ENCODE results near the gene CETN2.
"Not testable (repeated sequence)": the region's sequence is repeated elsewhere in the genome, so short reads cannot be mapped to it uniquely, and the experiment has no call there.

Gene CETN2

DNA sequence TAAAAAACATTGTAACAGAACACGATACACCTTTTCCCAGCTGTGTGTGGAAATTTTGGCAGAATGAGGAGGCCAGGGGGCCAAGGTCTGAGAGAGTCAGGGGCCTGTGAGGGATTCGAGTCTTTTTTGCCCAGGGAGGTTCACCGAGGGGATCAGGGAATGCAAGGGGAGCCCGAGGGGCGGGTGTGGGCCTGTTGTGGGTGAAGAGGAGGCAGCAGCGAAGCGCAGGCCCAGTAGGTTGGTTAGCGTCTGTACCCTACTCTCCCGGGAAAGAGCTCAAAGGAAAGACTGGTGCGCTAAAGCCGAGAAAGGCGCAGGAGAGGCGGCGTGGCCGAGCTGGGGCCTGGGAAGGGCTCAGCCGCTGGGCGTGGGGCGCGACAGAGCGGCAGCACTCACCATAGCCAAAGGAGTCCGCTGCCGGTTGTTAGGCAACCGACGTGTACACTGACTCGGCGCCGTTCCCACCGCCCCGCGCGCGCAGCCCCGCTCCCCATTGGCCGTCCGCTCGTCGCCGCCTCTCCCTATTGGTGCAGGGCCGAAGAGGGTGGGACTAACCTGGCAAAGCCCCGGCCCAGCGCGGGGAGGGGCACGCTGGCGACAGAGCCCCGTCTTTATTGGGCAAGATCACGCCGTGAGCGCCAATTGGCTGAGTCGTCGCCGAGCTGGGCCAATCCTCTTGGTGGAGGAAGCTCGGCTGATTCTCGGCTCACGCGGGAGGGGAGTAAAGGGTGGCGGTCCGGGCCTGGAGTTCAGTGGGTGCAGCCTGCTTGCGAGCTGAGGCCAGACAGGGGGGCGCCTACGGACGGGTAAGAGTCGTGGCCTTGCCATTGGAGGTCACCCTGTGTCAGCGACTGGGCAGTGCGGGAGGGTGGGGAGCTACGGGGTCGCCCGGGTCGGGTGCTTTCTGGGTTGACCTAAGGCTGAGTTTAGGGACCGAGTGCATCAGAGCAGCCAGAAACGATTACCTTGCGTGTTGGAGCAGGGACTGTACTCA is at the start of gene CETN2, which contains the start of gene NSDHL:
TSS of gene CETN2 (minus strand) at position 446 of the 994 bp plus-strand sequence. CDS start at position 399, 47 bp downstream.
TSS of gene NSDHL (plus strand) at position 752 of the 994 bp plus-strand sequence. CDS start 15,262 bp downstream, outside the sequence.
- DNase-seq: peak; percentile 89

DNA sequence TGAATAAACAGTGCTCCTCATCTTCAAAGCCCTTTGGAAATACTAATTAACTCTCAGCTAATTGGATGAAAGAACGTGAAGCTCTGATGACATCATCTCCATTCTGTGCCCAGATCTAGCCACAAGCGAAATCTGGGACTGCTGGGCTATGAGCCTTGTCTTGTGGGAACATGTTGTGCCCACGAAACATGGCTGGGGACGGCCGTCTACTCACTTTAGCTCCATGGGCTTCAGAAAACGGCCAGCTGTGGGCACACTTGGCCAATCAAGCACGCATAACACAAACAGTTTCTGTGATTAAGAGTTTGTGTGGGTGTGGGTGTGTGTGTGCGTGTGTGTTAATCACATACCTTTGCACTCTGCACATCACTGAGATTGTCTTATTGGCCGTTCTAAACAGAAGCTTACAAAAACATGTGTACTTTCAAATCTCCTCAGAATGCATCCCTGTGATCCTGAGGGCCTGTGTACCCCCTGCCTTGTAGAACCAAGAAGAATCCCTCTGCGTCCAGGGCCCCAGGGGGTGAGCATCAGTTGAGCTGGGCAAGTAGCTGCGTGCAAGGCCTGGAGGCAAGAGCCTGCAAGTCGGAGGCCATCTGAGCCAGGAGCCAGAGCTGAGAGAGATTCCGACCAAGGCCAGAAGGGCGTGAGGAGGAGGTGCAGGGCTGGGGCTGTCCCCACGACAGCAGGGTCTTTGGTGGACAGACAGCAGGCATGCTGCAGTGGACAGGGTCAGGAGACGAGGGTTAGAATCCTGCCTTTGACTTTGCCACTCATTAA is 48.6 kb upstream of the CETN2 start:
- no peak for DNase-seq

- DNase-seq: no peak
Measured at GRCh38 chrX:152876931-152877840, 46.6 kb upstream of the CETN2 start.

DNA sequence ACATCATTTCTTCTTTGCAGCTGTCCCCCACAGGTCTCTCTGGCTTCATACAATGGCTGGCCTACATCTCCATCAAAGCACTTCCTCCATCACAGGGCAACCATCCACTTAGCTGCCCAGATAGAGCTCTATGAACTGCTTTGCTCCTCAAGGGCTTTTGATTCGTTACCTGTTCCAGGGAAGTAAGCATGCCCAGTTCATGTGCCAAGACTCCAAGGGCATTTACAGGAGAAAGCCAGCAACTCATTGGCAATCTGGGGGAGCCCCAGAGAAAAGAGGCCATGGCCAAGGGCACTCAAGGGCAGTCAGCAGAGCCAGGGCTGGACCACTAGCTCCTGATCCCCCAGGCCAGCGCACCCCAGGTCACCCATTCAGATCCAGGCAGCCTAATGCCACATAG is 42.8 kb upstream of the CETN2 start:
- DNase-seq: no peak

DNA sequence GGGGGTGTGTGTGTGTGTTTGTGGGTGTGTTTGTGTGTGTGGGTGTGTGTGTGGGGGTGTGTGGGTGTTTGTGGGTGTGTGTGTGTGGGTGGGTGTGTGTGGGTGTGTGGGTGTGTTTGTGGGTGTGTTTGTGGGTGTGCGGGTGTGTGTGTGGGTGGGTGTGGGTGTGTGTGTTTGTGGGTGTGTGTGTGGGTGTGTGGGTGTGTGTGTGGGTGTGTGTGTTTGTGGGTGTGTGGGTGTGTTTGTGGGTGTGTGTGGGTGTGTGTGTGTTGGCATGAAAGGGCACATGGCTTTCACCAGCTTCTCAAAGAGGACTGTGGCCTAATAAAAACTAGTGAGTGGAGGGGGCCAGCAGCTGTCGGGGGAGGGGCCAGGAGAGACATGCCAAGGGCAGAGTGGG is 42.0 kb upstream of the CETN2 start:
- DNase-seq: no peak

DNA sequence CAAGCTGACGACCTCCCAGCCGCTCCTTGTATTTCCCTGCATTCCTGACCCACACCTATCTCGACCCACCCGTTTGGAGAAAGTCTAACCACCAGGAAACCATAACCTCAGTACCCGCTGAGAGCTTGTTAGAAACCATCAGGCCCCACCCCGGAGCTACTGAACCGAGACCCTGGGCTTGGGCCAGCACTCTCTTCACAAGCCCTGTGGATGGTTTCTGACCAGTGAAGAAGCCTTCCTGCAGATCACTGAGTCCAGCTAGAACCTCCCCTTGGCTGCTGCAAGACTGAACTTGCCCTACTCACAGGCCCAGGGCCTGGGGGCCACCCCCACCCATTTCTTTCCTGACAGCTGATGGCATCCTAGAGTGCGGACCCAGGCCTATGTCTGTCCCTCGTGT is 40.7 kb upstream of the CETN2 start:
- DNase-seq: no peak

- no peak for DNase-seq
Measured at GRCh38 chrX:152869972-152870371, 39.4 kb upstream of the CETN2 start.

DNA sequence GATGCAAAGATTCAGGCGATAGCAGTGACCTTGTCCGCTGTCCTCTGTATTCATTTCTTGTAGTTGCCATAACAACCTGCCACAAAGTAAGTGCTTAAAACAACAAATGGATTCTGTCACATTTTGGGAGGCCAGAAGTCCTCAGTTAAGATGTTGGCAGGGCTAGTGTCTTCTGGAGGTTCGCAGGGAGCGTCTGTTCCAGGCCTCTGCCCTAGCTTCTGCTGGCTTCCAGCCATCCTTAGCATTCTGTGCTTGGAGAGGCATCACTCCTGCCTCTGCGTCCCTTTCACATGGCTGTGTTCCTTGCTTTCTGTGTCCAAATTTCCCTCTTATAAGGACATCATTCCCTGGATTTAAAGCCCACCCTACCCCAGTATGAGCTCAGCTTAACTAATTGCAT is 35.8 kb upstream of the CETN2 start:
- DNase-seq: no peak

- no peak for DNase-seq
Measured at GRCh38 chrX:152865232-152865920, 34.8 kb upstream of the CETN2 start.

GRCh38 chrX:152861826-152862225 is 31.3 kb upstream of the CETN2 start:
- no peak for DNase-seq

DNA sequence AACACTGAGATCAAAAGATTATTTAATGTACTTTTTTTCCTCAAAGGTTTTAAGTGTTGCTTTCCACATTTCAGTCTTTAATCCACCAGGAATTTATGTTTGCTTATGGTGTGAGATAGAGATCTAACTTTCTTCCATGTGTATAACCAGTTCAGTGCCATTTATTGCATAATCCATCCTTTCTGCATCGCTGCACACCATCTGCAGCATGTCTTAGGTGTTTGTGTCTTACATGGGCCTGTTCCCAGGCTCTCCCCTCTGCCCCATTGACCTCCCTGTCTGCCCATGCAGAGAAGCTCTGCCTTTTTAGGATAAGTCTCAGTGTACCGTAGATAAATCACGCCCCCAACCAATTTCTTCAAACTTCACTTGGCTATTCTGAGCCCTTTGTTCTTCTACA is 30.6 kb upstream of the CETN2 start:
- DNase-seq: no peak

- no peak for DNase-seq
Measured at GRCh38 chrX:152853986-152854385, 23.4 kb upstream of the CETN2 start.

- DNase-seq: no peak
Measured at GRCh38 chrX:152850465-152850864, 19.9 kb upstream of the CETN2 start.

GRCh38 chrX:152847281-152847680 is 16.7 kb upstream of the CETN2 start:
- DNase-seq: no peak

- no peak for DNase-seq
Measured at GRCh38 chrX:152845618-152846240, 15.2 kb upstream of the CETN2 start.

GRCh38 chrX:152844256-152844655 is 13.7 kb upstream of the CETN2 start:
- DNase-seq: no peak

GRCh38 chrX:152843852-152844251 is 13.3 kb upstream of the CETN2 start:
- DNase-seq: no peak

DNA sequence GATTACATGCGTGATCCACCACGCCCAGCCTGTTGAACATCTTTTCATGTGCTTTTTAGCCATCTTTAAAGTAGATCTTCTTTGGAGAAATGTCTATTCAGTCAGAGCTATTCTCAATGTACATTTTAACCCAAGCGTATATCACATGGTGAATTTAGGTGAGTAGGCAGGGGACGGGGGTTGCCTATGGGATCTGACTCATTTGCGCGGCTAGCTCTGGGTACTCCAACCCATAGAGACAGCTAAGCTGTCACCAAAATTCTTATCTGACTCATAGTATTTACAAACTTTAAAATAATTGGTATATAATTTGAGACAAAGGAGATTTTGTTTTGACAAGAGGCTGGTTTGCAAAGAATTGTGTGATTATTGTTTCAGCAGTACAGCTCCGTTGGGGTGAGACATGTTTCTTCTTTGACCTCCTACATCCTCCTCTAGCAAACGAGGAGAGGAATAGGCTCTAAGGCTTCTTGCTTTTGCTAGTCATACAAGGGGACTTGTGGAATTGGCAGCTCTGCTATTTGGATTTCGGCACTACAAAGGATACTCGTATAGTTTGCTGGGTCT is 12.3 kb upstream of the CETN2 start:
- DNase-seq: no peak

- DNase-seq: not testable (repeated sequence)
Measured at GRCh38 chrX:152835470-152835869, 4.9 kb upstream of the CETN2 start.

- DNase-seq: no peak
Measured at GRCh38 chrX:152833378-152833777, 2.8 kb upstream of the CETN2 start.

- DNase-seq: no peak
Measured at GRCh38 chrX:152832520-152832919, 2.0 kb upstream of the CETN2 start.

Data from activated CD4-positive, alpha-beta T cell treated with anti-CD3 and anti-CD28 coated beads for 1 hour (primary cell).